HepG2 (cell line): ENCODE results near the gene ALMS1. TPM values are rescaled to one million over a fixed set of nuclear protein-coding genes. Genes with fewer than 3 reads are reported as not detected.

Experiments used
- ATF5 ChIP-seq: sonication (generic); formaldehyde crosslinking; IDR thresholded peaks from 2 replicates; pipeline ENCODE4 v1.4.0; 2020; ENCODE audit warnings: mild to moderate bottlenecking, low read depth, missing genetic modification reagents
- ELF4 ChIP-seq: sonication (generic); formaldehyde crosslinking; IDR thresholded peaks from 2 replicates; pipeline ENCODE4 v1.5.0; 2020; ENCODE audit warnings: missing genetic modification reagents, mild to moderate bottlenecking, moderate library complexity, borderline replicate concordance
- ETS1 ChIP-seq: sonication (generic); formaldehyde crosslinking; IDR thresholded peaks from 2 replicates; pipeline ENCODE4 v1.4.0; 2020; ENCODE audit warnings: missing genetic modification reagents
- FOXJ3 ChIP-seq: sonication (generic); formaldehyde crosslinking; IDR thresholded peaks from 2 replicates; pipeline ENCODE4 v1.4.0; 2020; ENCODE audit warnings: missing genetic modification reagents, mild to moderate bottlenecking, borderline replicate concordance
- HOXA9 ChIP-seq: sonication (generic); formaldehyde crosslinking; IDR thresholded peaks from 2 replicates; pipeline ENCODE4 v1.8.1; 2022; ENCODE audit warnings: missing genetic modification reagents, mild to moderate bottlenecking, moderate library complexity, borderline replicate concordance
- MAZ ChIP-seq, 2 experiments: sonication (generic) in 1 of 2; formaldehyde crosslinking in 1 of 2; IDR thresholded peaks; 2 replicates each; pipeline versions ENCODE4 v1.5.0 to v1.6.1; 2012 to 2020; ENCODE audit warnings: low read depth in 2 of 2, mild to moderate bottlenecking in 2 of 2, borderline replicate concordance in 1 of 2, improper control_type of control experiment in 1 of 2, low read length in 1 of 2, missing genetic modification reagents in 1 of 2, moderate library complexity in 1 of 2
- MLX ChIP-seq: IDR thresholded peaks from 2 replicates; pipeline ENCODE4 v1.6.1; 2016
- MXD1 ChIP-seq: sonication (generic); formaldehyde crosslinking; IDR thresholded peaks from 2 replicates; pipeline ENCODE4 v1.4.0; 2020; ENCODE audit warnings: mild to moderate bottlenecking, missing genetic modification reagents
- SIX4 ChIP-seq: sonication (generic); formaldehyde crosslinking; IDR thresholded peaks from 2 replicates; pipeline ENCODE4 v1.4.0; 2020; ENCODE audit warnings: missing genetic modification reagents
- TBP ChIP-seq: sonication (generic); formaldehyde crosslinking; IDR thresholded peaks from 2 replicates; pipeline ENCODE4 v1.5.0; 2020; ENCODE audit warnings: missing genetic modification reagents
- U2AF2 ChIP-seq: fragments of 200-400 bp; formaldehyde crosslinking; IDR thresholded peaks from 2 replicates; pipeline ENCODE4 v1.6.1; 2017; ENCODE audit warnings: low read depth, mild to moderate bottlenecking, low read length
- ZFP37 ChIP-seq: sonication (generic); formaldehyde crosslinking; IDR thresholded peaks from 2 replicates; pipeline ENCODE4 v1.4.0; 2020; ENCODE audit warnings: missing genetic modification reagents, borderline replicate concordance
- ZNF431 ChIP-seq: sonication (generic); formaldehyde crosslinking; IDR thresholded peaks from 2 replicates; pipeline ENCODE4 v1.9.0; 2022; ENCODE audit warnings: missing genetic modification reagents, low read depth, mild to moderate bottlenecking, borderline replicate concordance
- ZNF646 ChIP-seq: sonication (generic); formaldehyde crosslinking; IDR thresholded peaks from 2 replicates; pipeline ENCODE4 v1.9.0; 2021; ENCODE audit warnings: mild to moderate bottlenecking, missing genetic modification reagents
- ZNF672 ChIP-seq: sonication (generic); formaldehyde crosslinking; IDR thresholded peaks from 2 replicates; pipeline ENCODE4 v1.8.1; 2022; ENCODE audit warnings: missing genetic modification reagents
- ZNF724P ChIP-seq: sonication (generic); formaldehyde crosslinking; IDR thresholded peaks from 2 replicates; pipeline ENCODE4 v1.8.0; 2022; ENCODE audit warnings: missing genetic modification reagents, borderline replicate concordance
- ZNF775 ChIP-seq: sonication (generic); formaldehyde crosslinking; IDR thresholded peaks from 2 replicates; pipeline ENCODE4 v1.4.0; 2020; ENCODE audit warnings: missing genetic modification reagents, mild to moderate bottlenecking, moderate library complexity, borderline replicate concordance
- ZNF850 ChIP-seq: sonication (generic); formaldehyde crosslinking; conservative IDR thresholded peaks from 2 replicates; pipeline ENCODE4 v1.9.0; 2021; ENCODE audit warnings: mild to moderate bottlenecking, missing genetic modification reagents
- polyA plus RNA-seq, 8 experiments: library from polyadenylated mRNA; depleted of rRNA in 3 of 8; stranded (reverse) in 7 of 8; unstranded in 1 of 8; fragments of >200 nt; fragmentation: Illumina TruSeq in 4 of 8; extraction: Trizol in 4 of 8; gene quantifications; 2 replicates each; pipeline versions ENCODE4 v1.2.1 to v1.2.3, GENCODE V29; 2011 to 2016; ENCODE audit warnings: low read depth in 4 of 8, missing spikeins in 1 of 8, mixed read lengths in 1 of 8; ENCODE audit not compliant: insufficient read depth in 1 of 8
- total RNA-seq, 5 experiments: library from RNA; depleted of rRNA; stranded (reverse); fragments of >200 nt; fragmentation: Illumina TruSeq; extraction: Trizol; gene quantifications; 2 replicates each; pipeline ENCODE4 v1.2.3, GENCODE V29; 2016; ENCODE audit warnings: low read depth in 1 of 5

The ALMS1 gene
- total and polyA plus RNA-seq, 2 of the 13 experiments (the other 11 are each of a cell fraction or from before 2014, with no cell fraction given), result 12.9 to 21.2 TPM

GRCh38 chr2:73385504-73386341 lies at the start of gene ALMS1 (continued):
- TF ChIP-seq ZNF646 (CRISPR knock-in tag), result no peak
- peak; percentile 60; the same call in 1 of the 2 replicates for TF ChIP-seq ATF5 (CRISPR knock-in tag)
- 0 out of 2 replicates have a peak, but pooled peaks have one; percentile 25 for TF ChIP-seq ZNF724P (CRISPR knock-in tag)
- no peak for TF ChIP-seq ZNF850 (CRISPR knock-in tag)
- TF ChIP-seq ZNF431 (CRISPR knock-in tag), result peak; percentile 57; the same call in 1 of the 2 replicates
- no peak for TF ChIP-seq HOXA9 (CRISPR knock-in tag)
- peak; percentile 75 for TF ChIP-seq MXD1 (CRISPR knock-in tag)
- TF ChIP-seq ZNF672, result no peak
- TF ChIP-seq MLX (CRISPR knock-in tag), result 0 out of 2 replicates have a peak, but pooled peaks have one; percentile 34
- TF ChIP-seq ZFP37 (CRISPR knock-in tag), result peak; percentile 76; the same call in 1 of the 2 replicates
- TF ChIP-seq ZNF775 (CRISPR knock-in tag), result no peak
- TF ChIP-seq MAZ (IDR thresholded peaks at IDR 0.05; ENCODE audit: borderline replicate concordance, low read depth, low read length), result peak; percentile 50; the same call in 1 of the 2 replicates
- TF ChIP-seq MAZ (CRISPR knock-in tag; IDR thresholded peaks at IDR 0.05; ENCODE audit: low read depth), result peak; percentile 95; the same call in 1 of the 2 replicates
- TF ChIP-seq ETS1 (CRISPR knock-in tag), result no peak; the same call in 1 of the 2 replicates
- TF ChIP-seq FOXJ3 (CRISPR knock-in tag), result no peak
- no peak for TF ChIP-seq TBP (CRISPR knock-in tag)
- TF ChIP-seq SIX4 (CRISPR knock-in tag), result no peak; the same call in none of the 2 replicates
- TF ChIP-seq ELF4 (CRISPR knock-in tag), result no peak
- TF ChIP-seq U2AF2, result no peak
